GM12864 (cell line): ENCODE results near the gene TTLL6.

ENCODE experiments used
- DNase-seq: peaks from one replicate; pipeline ENCODE4 v3.0.0-alpha.2; 2011; ENCODE audit warnings: low read depth
- H3K4me3 ChIP-seq: 2 replicates; pipeline ENCODE4 v1.5.1; 2011; ENCODE audit warnings: mild to moderate bottlenecking, low read depth, low read length, control low read depth
- CTCF ChIP-seq: IDR thresholded peaks from 2 replicates; pipeline ENCODE4 v1.5.1; 2011; ENCODE audit warnings: low read depth, mild to moderate bottlenecking, moderate library complexity, low read length, control low read depth, inconsistent platforms; ENCODE audit errors: missing control alignments

Gene TTLL6

DNA sequence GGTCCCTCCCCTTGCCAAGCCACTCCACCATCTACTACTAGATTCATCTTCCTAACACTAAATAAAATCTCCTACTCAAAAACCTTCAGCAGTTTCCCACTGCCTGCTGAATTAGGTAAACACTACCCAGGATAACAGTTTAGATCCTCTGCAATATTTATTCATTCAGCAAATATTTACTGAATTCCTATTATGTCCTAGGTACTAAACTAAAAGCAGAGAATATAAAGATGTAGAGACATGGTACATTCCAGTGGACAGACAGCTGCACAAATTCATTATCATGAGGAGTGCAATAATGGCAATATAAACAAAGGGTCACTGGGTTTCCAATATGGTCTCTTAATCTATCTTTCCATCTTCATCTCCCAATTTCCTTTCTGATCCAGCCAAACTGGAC is 57.7 kb downstream of the TTLL6 start:
- no peak for DNase-seq
- TF ChIP-seq CTCF, result no peak
- no peak overlapping the region for H3K4me3 ChIP-seq

DNA sequence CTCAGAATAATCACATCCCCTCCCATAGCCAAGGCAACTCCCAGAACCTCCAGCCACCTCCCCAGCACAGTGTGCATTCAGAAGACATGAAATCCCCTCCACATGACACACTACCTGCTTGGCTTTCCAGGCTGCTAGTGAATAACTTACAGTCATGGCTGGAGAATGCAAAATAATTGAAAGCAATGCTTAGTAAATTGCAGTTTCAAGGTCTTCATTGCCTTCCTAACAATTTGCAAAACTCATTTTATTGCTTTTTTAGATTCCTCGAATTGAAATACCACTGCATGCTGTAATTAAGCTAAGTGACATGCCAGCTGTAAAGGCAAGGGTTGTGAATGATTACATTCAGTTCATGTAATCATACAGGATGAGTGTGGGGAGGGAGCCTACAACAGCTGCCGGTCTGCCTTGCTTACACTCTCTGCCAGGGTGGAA is 59.5 kb downstream of the TTLL6 start:
- DNase-seq, result no peak
- TF ChIP-seq CTCF, result no peak
- no peak overlapping the region for H3K4me3 ChIP-seq

DNA sequence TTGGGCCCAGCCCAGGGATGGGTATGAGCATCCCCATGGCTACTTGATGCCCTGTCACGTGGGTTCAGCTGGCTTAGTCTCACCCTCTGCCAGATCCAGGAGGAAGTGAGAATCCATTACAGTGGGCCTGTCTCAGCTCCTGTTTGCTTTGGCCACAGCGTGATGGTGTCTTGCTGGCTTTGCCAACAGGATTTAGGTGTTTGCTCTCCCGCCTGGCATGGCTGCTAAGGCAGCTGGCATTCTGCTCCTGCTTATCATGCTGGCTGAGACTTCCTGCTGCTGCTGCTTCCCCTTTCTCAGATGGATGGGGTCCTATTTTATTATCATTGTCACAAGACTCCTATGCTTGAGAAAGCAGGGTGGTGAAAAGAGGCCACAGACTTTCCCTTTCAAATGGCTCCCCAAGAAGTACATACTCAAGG is 60.2 kb downstream of the TTLL6 start:
- no peak for TF ChIP-seq CTCF
- no peak for DNase-seq
- H3K4me3 ChIP-seq, result no peak overlapping the region

DNA sequence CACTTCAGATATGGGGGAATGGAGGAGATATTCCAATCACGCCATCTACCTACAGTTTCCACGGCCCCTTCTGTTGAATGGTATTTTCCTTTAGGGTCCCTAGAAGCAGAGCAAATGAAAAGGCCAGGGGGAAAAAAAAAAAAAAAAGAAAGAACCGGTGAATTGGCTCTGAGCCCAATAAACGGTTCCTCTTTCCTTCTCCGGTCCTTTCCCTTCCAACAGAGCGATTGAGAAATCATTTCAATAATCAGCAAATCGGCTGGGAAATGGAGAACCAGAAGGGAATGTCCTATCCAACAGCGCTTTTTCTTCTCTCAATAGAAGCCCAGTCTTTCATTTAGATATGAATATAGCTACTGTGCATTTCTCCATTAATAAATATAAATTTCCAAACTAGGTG is 61.7 kb downstream of the TTLL6 start:
- TF ChIP-seq CTCF, result no peak
- H3K4me3 ChIP-seq, result no peak overlapping the region
- no peak for DNase-seq

GRCh38 chr17:48754500-48755261 is 62.3 kb downstream of the TTLL6 start:
- TF ChIP-seq CTCF, result no peak
- no peak for DNase-seq
- H3K4me3 ChIP-seq, result no peak overlapping the region

DNA sequence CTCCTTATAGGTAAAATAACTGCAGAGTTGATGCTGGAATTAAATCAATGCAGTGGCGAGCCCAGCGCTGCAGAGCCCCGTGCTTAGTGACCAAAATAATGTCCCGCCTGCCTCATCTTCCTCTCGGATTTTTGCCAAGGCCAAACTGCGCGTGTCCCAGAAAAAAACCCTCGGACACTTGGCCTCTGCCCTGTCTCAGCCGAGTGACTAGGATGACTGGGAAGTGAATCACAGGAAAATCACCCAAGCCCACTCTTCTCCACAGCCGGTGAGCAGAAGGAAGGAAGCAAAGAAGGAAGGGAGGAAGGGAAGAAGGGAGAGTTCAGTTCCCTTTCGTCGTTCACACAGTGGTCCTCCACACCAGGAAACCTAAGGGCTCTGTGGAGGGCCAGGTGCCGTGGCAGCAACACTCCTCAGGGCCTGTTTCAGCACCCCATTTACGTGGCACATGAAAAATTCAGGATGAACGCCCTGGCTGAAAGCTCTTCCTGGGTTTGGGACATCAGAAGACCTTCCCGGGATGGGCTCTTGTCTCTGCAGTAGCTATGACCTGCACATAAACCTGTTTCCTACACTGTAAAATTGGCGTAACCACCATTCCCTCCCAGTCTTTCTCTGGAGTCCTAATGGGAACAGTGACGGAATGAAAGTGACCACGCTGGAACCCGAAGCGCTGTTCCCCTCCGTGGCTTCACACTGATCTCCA is 63.1 kb downstream of the TTLL6 start:
- no peak for TF ChIP-seq CTCF
- DNase-seq, result no peak
- H3K4me3 ChIP-seq, result no peak overlapping the region
